Activated T-cell treated with anti-CD3 and anti-CD28 coated beads, Interleukin-2, amount 50 U/mL, for 24 hours (primary cell): ENCODE data around the gene EDEM1.
"Not testable (repeated sequence)": the region's sequence is repeated elsewhere in the genome, so short reads cannot be mapped to it uniquely, and the experiment has no call there.

Source experiments
- DNase-seq: peaks from one replicate; pipeline ENCODE4 v3.0.0-alpha.2; 2020
- H3K27ac Mint-ChIP-seq: 2 replicates; pipeline ENCODE4 v1.8.0; 2020; ENCODE audit warnings: mild to moderate bottlenecking, mixed read lengths
- H3K27me3 Mint-ChIP-seq: 2 replicates; pipeline ENCODE4 v1.8.0; 2020; ENCODE audit warnings: mixed read lengths
- H3K36me3 Mint-ChIP-seq: 2 replicates; pipeline ENCODE4 v1.8.0; 2020; ENCODE audit warnings: low read depth, mixed read lengths
- H3K4me1 Mint-ChIP-seq: 2 replicates; pipeline ENCODE4 v1.8.0; 2020; ENCODE audit warnings: low read depth, mixed read lengths
- H3K4me3 Mint-ChIP-seq: 2 replicates; pipeline ENCODE4 v1.8.0; 2020; ENCODE audit warnings: mild to moderate bottlenecking, moderate library complexity, mixed read lengths
- H3K9me3 Mint-ChIP-seq: 2 replicates; pipeline ENCODE4 v1.8.0; 2020; ENCODE audit warnings: mixed read lengths

EDEM1 gene

GRCh38 chr3:5187156-5187919 is at the start of gene EDEM1:
EDEM1 (plus strand) TSS chr3:5187707; CDS start chr3:5187806, 99 bp downstream.
- Mint-ChIP-seq H3K36me3 (peaks cover 55% of the 10 kb centered on the region), H3K27ac (peak within 1 kb of the TSS; percentile 97), H3K27me3 (no peaks in the 10 kb centered on the region), H3K4me1 (peaks cover 33% of the 10 kb centered on the region), H3K9me3 (no peaks in the 10 kb centered on the region), H3K4me3 (peak within 1 kb of the TSS; percentile 96)
- peak; percentile 100 for DNase-seq

GRCh38 chr3:5138214-5138981 is 49.1 kb upstream of the EDEM1 start:
- Mint-ChIP-seq H3K4me3 (no peak overlapping the region), H3K27ac (peak overlapping the region; percentile 66), H3K27me3 (no peaks in the 10 kb centered on the region), H3K36me3 (peaks cover 41% of the 10 kb centered on the region), H3K4me1 (peaks cover 75% of the 10 kb centered on the region), H3K9me3 (peaks cover 3% of the 10 kb centered on the region)
- DNase-seq = no peak

- Mint-ChIP-seq H3K27ac (peak overlapping the region; percentile 79), H3K27me3 (no peaks in the 10 kb centered on the region), H3K4me3 (no peak overlapping the region), H3K4me1 (peaks cover 81% of the 10 kb centered on the region), H3K36me3 (peaks cover 56% of the 10 kb centered on the region), H3K9me3 (peaks cover 4% of the 10 kb centered on the region)
- DNase-seq = no peak
These were observed 47.3 kb upstream of the EDEM1 start for GRCh38 chr3:5140230-5140621.

GRCh38 chr3:5140839-5141238 is 46.7 kb upstream of the EDEM1 start:
- H3K4me3 Mint-ChIP-seq = no peak overlapping the region
- H3K27ac Mint-ChIP-seq = no peak overlapping the region
- H3K27me3 Mint-ChIP-seq = no peaks in the 10 kb centered on the region
- H3K4me1 Mint-ChIP-seq = peaks cover 81% of the 10 kb centered on the region
- DNase-seq = no peak
- peaks cover 62% of the 10 kb centered on the region for H3K36me3 Mint-ChIP-seq
- H3K9me3 Mint-ChIP-seq = peaks cover 4% of the 10 kb centered on the region

- H3K27ac Mint-ChIP-seq = no peak overlapping the region
- H3K36me3 Mint-ChIP-seq = peaks cover 70% of the 10 kb centered on the region
- no peaks in the 10 kb centered on the region for H3K27me3 Mint-ChIP-seq
- no peak for DNase-seq
- peaks cover 8% of the 10 kb centered on the region for H3K9me3 Mint-ChIP-seq
- H3K4me1 Mint-ChIP-seq = peaks cover 73% of the 10 kb centered on the region
- H3K4me3 Mint-ChIP-seq = no peak overlapping the region
These were observed 45.7 kb upstream of the EDEM1 start for GRCh38 chr3:5141760-5142159.

GRCh38 chr3:5143464-5143863 is 44.0 kb upstream of the EDEM1 start:
- Mint-ChIP-seq H3K27me3 (no peaks in the 10 kb centered on the region), H3K36me3 (peaks cover 82% of the 10 kb centered on the region), H3K4me3 (no peak overlapping the region), H3K9me3 (peaks cover 12% of the 10 kb centered on the region), H3K4me1 (peaks cover 77% of the 10 kb centered on the region), H3K27ac (peak overlapping the region; percentile 66)
- DNase-seq = no peak

GRCh38 chr3:5144316-5144994 is 43.1 kb upstream of the EDEM1 start:
- Mint-ChIP-seq H3K9me3 (peaks cover 12% of the 10 kb centered on the region), H3K4me3 (no peak overlapping the region), H3K27me3 (no peaks in the 10 kb centered on the region), H3K27ac (peak overlapping the region; percentile 17), H3K36me3 (peaks cover 85% of the 10 kb centered on the region), H3K4me1 (peaks cover 75% of the 10 kb centered on the region)
- DNase-seq = no peak

GRCh38 chr3:5145120-5145519 is 42.4 kb upstream of the EDEM1 start:
- Mint-ChIP-seq H3K36me3 (peaks cover 83% of the 10 kb centered on the region), H3K9me3 (peaks cover 12% of the 10 kb centered on the region), H3K4me3 (no peak overlapping the region), H3K27me3 (no peaks in the 10 kb centered on the region), H3K27ac (no peak overlapping the region), H3K4me1 (peaks cover 74% of the 10 kb centered on the region)
- DNase-seq = no peak

- H3K9me3 Mint-ChIP-seq = peaks cover 12% of the 10 kb centered on the region
- DNase-seq, H3K4me3 Mint-ChIP-seq, H3K27me3 Mint-ChIP-seq, H3K27ac Mint-ChIP-seq: not testable (repeated sequence)
- H3K36me3 Mint-ChIP-seq = peaks cover 77% of the 10 kb centered on the region
- peaks cover 65% of the 10 kb centered on the region for H3K4me1 Mint-ChIP-seq
These were observed 40.4 kb upstream of the EDEM1 start for GRCh38 chr3:5147152-5147551.

- no peak overlapping the region for H3K4me3 Mint-ChIP-seq
- peaks cover 67% of the 10 kb centered on the region for H3K36me3 Mint-ChIP-seq
- H3K9me3 Mint-ChIP-seq = peaks cover 8% of the 10 kb centered on the region
- H3K27me3 Mint-ChIP-seq = no peaks in the 10 kb centered on the region
- DNase-seq = no peak
- H3K27ac Mint-ChIP-seq = no peak overlapping the region
- H3K4me1 Mint-ChIP-seq = peaks cover 63% of the 10 kb centered on the region
These were observed 38.1 kb upstream of the EDEM1 start for GRCh38 chr3:5149306-5149880.

GRCh38 chr3:5151586-5151985 is 35.9 kb upstream of the EDEM1 start:
- Mint-ChIP-seq H3K36me3 (peaks cover 59% of the 10 kb centered on the region), H3K27ac (no peak overlapping the region), H3K4me1 (peaks cover 75% of the 10 kb centered on the region), H3K4me3 (no peak overlapping the region), H3K9me3 (peaks cover 5% of the 10 kb centered on the region), H3K27me3 (no peaks in the 10 kb centered on the region)
- no peak for DNase-seq

- no peak overlapping the region for H3K27ac Mint-ChIP-seq
These were observed 34.4 kb upstream of the EDEM1 start for GRCh38 chr3:5153074-5153473.

GRCh38 chr3:5155241-5155640 is 32.3 kb upstream of the EDEM1 start:
- no peak for DNase-seq
- peaks cover 76% of the 10 kb centered on the region for H3K4me1 Mint-ChIP-seq
- no peak overlapping the region for H3K4me3 Mint-ChIP-seq
- H3K36me3 Mint-ChIP-seq = peaks cover 46% of the 10 kb centered on the region
- no peaks in the 10 kb centered on the region for H3K27me3 Mint-ChIP-seq
- peak overlapping the region; percentile 14 for H3K27ac Mint-ChIP-seq
- no peaks in the 10 kb centered on the region for H3K9me3 Mint-ChIP-seq

More at GRCh38 chr3:5153074-5153473, 34.4 kb upstream of the EDEM1 start:
- DNase-seq = no peak
- peaks cover 52% of the 10 kb centered on the region for H3K36me3 Mint-ChIP-seq
- peaks cover 77% of the 10 kb centered on the region for H3K4me1 Mint-ChIP-seq
- H3K4me3 Mint-ChIP-seq = no peak overlapping the region
- no peaks in the 10 kb centered on the region for H3K27me3 Mint-ChIP-seq
- H3K9me3 Mint-ChIP-seq = no peaks in the 10 kb centered on the region

GRCh38 chr3:5160321-5160720 is 27.2 kb upstream of the EDEM1 start:
- Mint-ChIP-seq H3K9me3 (no peaks in the 10 kb centered on the region), H3K27ac (peak overlapping the region; percentile 69), H3K36me3 (peaks cover 17% of the 10 kb centered on the region), H3K4me3 (no peak overlapping the region), H3K4me1 (peaks cover 83% of the 10 kb centered on the region), H3K27me3 (no peaks in the 10 kb centered on the region)
- no peak for DNase-seq
